HepG2 (cell line): ENCODE measurements around the gene TBCD. TPM values are rescaled to one million over a fixed set of nuclear protein-coding genes. Genes with fewer than 3 reads are reported as not detected.
A peak's percentile ranks its signal among the peaks of the same experiment; 100 is the strongest.

Experiments
- ATAC-seq: fragments of 200-7000 bp; cut with Tn5 transposase; 3 replicates; pipeline ENCODE4 v1.9.1; 2020; ENCODE audit warnings: mild to moderate bottlenecking, moderate library complexity
- BruUV-seq: library from RNA; stranded (reverse); fragments of 400-500 nt; replicated peaks from 2 replicates; lab custom pipeline; 2021; lab: Mats Ljungman, UMichigan
- CTCF ChIA-PET: fragments of 300-600 bp; formaldehyde crosslinking; extraction: SDS; loops from one replicate; lab custom pipeline; 2021; ENCODE audit warnings: low total read pairs, inconsistent platforms, low intra/inter-chr PET ratio; lab: Yijun Ruan, JAX
- POLR2A ChIA-PET: fragments of 350-600 bp; sonication (Branson Sonifier 250); formaldehyde crosslinking; loops from one replicate; lab custom pipeline; 2020; ENCODE audit warnings: antibody characterized with exemption, inconsistent platforms; lab: Yijun Ruan, JAX
- DNase-seq: peaks from one replicate; pipeline ENCODE4 v3.0.0-alpha.2; 2015; ENCODE audit warnings: low spot score
- FAIRE-seq: peaks from 3 replicates; lab custom pipeline; 2011; peaks lifted over from hg19 to GRCh38; lab: Jason Lieb, UNC
- H2AFZ ChIP-seq: one replicate; pipeline ENCODE4 v1.6.1; 2011; ENCODE audit warnings: low read length, inconsistent platforms
- H3K27ac ChIP-seq: fragments of 300-600 bp; 3 replicates; pipeline ENCODE4 v1.8.0; 2011; ENCODE audit warnings: mixed run types, mild to moderate bottlenecking, mixed read lengths, low read length, inconsistent platforms; ENCODE audit not compliant: insufficient read depth; ENCODE audit errors: extremely low read length
- H3K27me3 ChIP-seq, 2 experiments: fragments of 200-600 bp in 1 of 2; 2 replicates in 1 of 2; 3 replicates in 1 of 2; pipeline versions ENCODE4 v1.6.0 to v1.8.0; 2011; ENCODE audit warnings: low read length in 2 of 2, mild to moderate bottlenecking in 2 of 2, moderate library complexity in 2 of 2, inconsistent platforms in 1 of 2; ENCODE audit not compliant: insufficient read depth in 2 of 2, control insufficient read depth in 1 of 2
- H3K36me3 ChIP-seq, 2 experiments: fragments of 200-600 bp in 1 of 2; replicated peaks in 1 of 2; 2 replicates in 1 of 2; 3 replicates in 1 of 2; pipeline versions ENCODE4 v1.5.1 to v1.8.0; 2011; ENCODE audit warnings: low read length in 2 of 2, inconsistent platforms in 1 of 2; ENCODE audit not compliant: insufficient read depth in 2 of 2, control insufficient read depth in 1 of 2
- H3K4me1 ChIP-seq: 2 replicates; pipeline ENCODE4 v1.5.1; 2012; ENCODE audit warnings: low read length, inconsistent platforms; ENCODE audit not compliant: insufficient read depth
- H3K4me2 ChIP-seq: 2 replicates; pipeline ENCODE4 v1.6.0; 2011; ENCODE audit warnings: low read depth, low read length, inconsistent platforms
- H3K4me3 ChIP-seq, 3 experiments: fragments of 200-600 bp in 1 of 3; sonication (generic), shearing (Covaris generic) in 1 of 3; replicated peaks in 1 of 3; 2 replicates each; pipeline ENCODE4 v1.5.1; 2011 to 2016; ENCODE audit warnings: low read length in 3 of 3, inconsistent platforms in 2 of 3, low read depth in 2 of 3, mild to moderate bottlenecking in 2 of 3, control low read depth in 1 of 3, mixed read lengths in 1 of 3; ENCODE audit not compliant: insufficient read depth in 1 of 3
- H3K79me2 ChIP-seq: one replicate; pipeline ENCODE4 v1.6.1; 2011; ENCODE audit warnings: low read length, inconsistent platforms; ENCODE audit not compliant: insufficient read depth
- H3K9ac ChIP-seq: 2 replicates; pipeline ENCODE4 v1.6.0; 2011; ENCODE audit warnings: mild to moderate bottlenecking, low read depth, low read length, inconsistent platforms; ENCODE audit not compliant: insufficient read depth
- H3K9me3 ChIP-seq: 2 replicates; pipeline ENCODE4 v1.5.1; 2012; ENCODE audit warnings: mild to moderate bottlenecking, low read length
- H4K20me1 ChIP-seq: 2 replicates; pipeline ENCODE4 v1.6.0; 2011; ENCODE audit warnings: inconsistent platforms, mild to moderate bottlenecking, low read length, moderate library complexity; ENCODE audit not compliant: insufficient read depth
- CEBPB ChIP-seq: IDR thresholded peaks from 2 replicates; pipeline ENCODE4 v1.6.1; 2011; ENCODE audit warnings: low read depth, low read length, improper control_type of control experiment, borderline replicate concordance
- MXI1 ChIP-seq: IDR thresholded peaks from 3 replicates; pipeline ENCODE4 v1.6.1; 2012; ENCODE audit warnings: low read depth, low read length, inconsistent platforms, borderline replicate concordance
- SOX13 ChIP-seq, 3 experiments: fragments of 450-650 bp in 1 of 3; sonication (generic) in 1 of 3; formaldehyde crosslinking in 1 of 3; IDR thresholded peaks in 2 of 3; conservative IDR thresholded peaks in 1 of 3; 2 replicates each; pipeline versions ENCODE4 v1.5.0 to v1.6.1; 2016 to 2020; ENCODE audit warnings: antibody characterized with exemption in 1 of 3, mild to moderate bottlenecking in 1 of 3, missing compliant biosample characterization in 1 of 3, missing genetic modification reagents in 1 of 3, moderate library complexity in 1 of 3
- SRF ChIP-seq: IDR thresholded peaks from 2 replicates; pipeline ENCODE4 v1.6.1; 2011; ENCODE audit warnings: mild to moderate bottlenecking, low read depth, low read length, moderate library complexity
- ZMYM3 ChIP-seq: sonication (generic); formaldehyde crosslinking; IDR thresholded peaks from 2 replicates; pipeline ENCODE4 v1.5.1; 2020; ENCODE audit warnings: mild to moderate bottlenecking, missing genetic modification reagents
- ZNF207 ChIP-seq: fragments of 450-650 bp; IDR thresholded peaks from 2 replicates; pipeline ENCODE4 v1.6.1; 2016; ENCODE audit warnings: antibody characterized with exemption, borderline replicate concordance
- ZNF543 ChIP-seq: sonication (generic); formaldehyde crosslinking; IDR thresholded peaks from 2 replicates; pipeline ENCODE4 v1.4.0; 2020; ENCODE audit warnings: mild to moderate bottlenecking, missing genetic modification reagents
- ZNF549 ChIP-seq: sonication (generic); formaldehyde crosslinking; IDR thresholded peaks from 2 replicates; pipeline ENCODE4 v1.5.0; 2020; ENCODE audit warnings: missing genetic modification reagents
- WGBS: methylation state at CpG from one replicate; pipeline ENCODE4 v1.1.6; 2017; ENCODE audit warnings: low lambda C conversion rate; 5-methylcytosine and 5-hydroxymethylcytosine counted together
- in situ Hi-C: cut with HindIII; loops from 2 replicates; pipeline ENCODE4 v1.10.0; 2017; ENCODE audit warnings: low pct_unique_long_range_greater_than_20kb; ENCODE audit not compliant: extremely low pct_ligation_motif_present
- intact Hi-C: fragments of 100-400 bp; cut with micrococcal nuclease; formaldehyde crosslinking; loops from one replicate; pipeline ENCODE4 v1.10.0; 2022; ENCODE audit not compliant: unreplicated experiment
- polyA plus RNA-seq, 8 experiments: library from polyadenylated mRNA; depleted of rRNA in 3 of 8; stranded (reverse) in 7 of 8; unstranded in 1 of 8; fragments of >200 nt; fragmentation: Illumina TruSeq in 4 of 8; extraction: Trizol in 4 of 8; gene quantifications; 2 replicates each; pipeline versions ENCODE4 v1.2.1 to v1.2.3, GENCODE V29; 2011 to 2016; ENCODE audit warnings: low read depth in 4 of 8, missing spikeins in 1 of 8, mixed read lengths in 1 of 8; ENCODE audit not compliant: insufficient read depth in 1 of 8
- total RNA-seq, 5 experiments: library from RNA; depleted of rRNA; stranded (reverse); fragments of >200 nt; fragmentation: Illumina TruSeq; extraction: Trizol; gene quantifications; 2 replicates each; pipeline ENCODE4 v1.2.3, GENCODE V29; 2016; ENCODE audit warnings: low read depth in 1 of 5
- TF ChIP-seq, protein P1 (sequence below): sonication (generic); formaldehyde crosslinking; IDR thresholded peaks from 2 replicates; pipeline ENCODE4 v1.5.0; 2020; ENCODE audit warnings: mild to moderate bottlenecking, missing genetic modification reagents, borderline replicate concordance
- TF ChIP-seq, protein P2 (sequence below): sonication (generic); formaldehyde crosslinking; IDR thresholded peaks from 2 replicates; pipeline ENCODE4 v1.5.0; 2020; ENCODE audit warnings: mild to moderate bottlenecking, missing genetic modification reagents

TBCD gene
- total and polyA plus RNA-seq, 2 of the 13 experiments (the other 11 are each of a cell fraction or from before 2014, with no cell fraction given) = 33.9 to 54.8 TPM

DNA sequence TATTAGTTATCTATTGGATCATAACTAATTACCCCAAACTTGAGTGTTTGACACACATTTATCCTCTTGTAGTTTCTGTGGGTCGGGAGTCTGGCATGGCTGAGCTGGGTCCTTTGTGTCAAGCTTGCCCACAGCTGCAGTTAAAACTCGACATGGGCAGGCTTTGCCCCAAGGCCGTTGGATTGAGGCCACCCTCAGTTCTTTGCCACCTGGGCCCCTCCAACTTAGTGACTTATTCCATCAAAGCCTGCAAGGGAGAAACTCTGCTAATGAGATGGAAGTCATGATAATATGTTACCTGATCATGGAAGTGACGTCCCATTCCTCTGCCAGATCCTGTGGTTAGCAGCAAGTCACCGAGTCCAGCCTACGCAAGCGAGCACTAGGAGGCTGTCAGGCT is 17.2 kb downstream of the TBCD start:
- H3K9me3 ChIP-seq = no peaks in the 10 kb centered on the region
- peaks cover 27 to 64% of the 10 kb centered on the region in 2 experiments; a peak in 4 of 5 replicates for H3K36me3 ChIP-seq
- no peak overlapping the region for H3K4me2 ChIP-seq
- ATAC-seq = no peak
- no peaks in the 10 kb centered on the region for H4K20me1 ChIP-seq
- TF ChIP-seq ZNF543 (peak; percentile 100), SRF (no peak)
- no peak overlapping the region for H3K4me3 ChIP-seq
- POLR2A ChIA-PET = no interaction called here
- no peak overlapping the region for H3K27ac ChIP-seq
- no peak for DNase-seq
- CTCF ChIA-PET = interaction anchor here (3.4 to 4.3 kb wide), 2 partner anchors 89 to 100 kb away, joined by 26 read pairs; no protein-coding TSS in a partner anchor
- in situ Hi-C loops (no loop called here), intact Hi-C loops (no loop called here)
- H3K4me1 ChIP-seq = no peaks in the 10 kb centered on the region
- no peak for FAIRE-seq
- no peaks in the 10 kb centered on the region for H3K79me2 ChIP-seq
- H2AFZ ChIP-seq = no peak overlapping the region
- BruUV-seq = TSS peak; percentile 38
- 94% methylated on average over 7 of the region's 7 CpGs for WGBS
- no peaks in the 10 kb centered on the region for H3K27me3 ChIP-seq
- H3K9ac ChIP-seq = no peak overlapping the region

DNA sequence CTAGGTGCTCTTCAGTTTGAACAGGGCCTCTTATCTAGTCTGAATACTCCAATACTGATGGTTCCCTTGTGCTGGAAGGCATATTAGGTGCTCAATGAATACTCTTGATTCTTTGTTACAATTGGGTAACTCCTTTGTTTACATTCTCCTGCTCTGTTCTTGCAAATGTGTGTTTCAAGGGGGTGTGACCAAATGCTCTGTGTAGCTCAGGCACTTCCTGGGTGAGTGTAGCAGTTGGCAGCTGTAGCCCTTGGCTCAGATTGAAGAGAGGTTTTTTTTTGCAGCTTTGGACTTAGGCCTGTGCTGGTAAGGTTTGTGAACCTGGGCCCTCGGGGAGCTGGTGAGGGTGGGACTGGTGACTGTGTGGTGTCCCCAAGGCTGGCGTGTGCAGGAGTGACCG is 20.2 kb downstream of the TBCD start:
- Histone ChIP-seq H3K9ac (no peak overlapping the region), H2AFZ (no peak overlapping the region), H3K9me3 (no peaks in the 10 kb centered on the region), H4K20me1 (peaks cover 4% of the 10 kb centered on the region; the same call in 1 of the 2 replicates), H3K27me3 (no peaks in the 10 kb centered on the region), H3K79me2 (no peaks in the 10 kb centered on the region), H3K4me1 (peaks cover 5% of the 10 kb centered on the region), H3K27ac (no peak overlapping the region), H3K4me2 (no peak overlapping the region), H3K4me3 (no peak overlapping the region), H3K36me3 (peaks cover 19 to 58% of the 10 kb centered on the region in 2 experiments; a peak in 4 of 5 replicates)
- intact Hi-C loops = no loop called here
- BruUV-seq = no TSS peak
- FAIRE-seq = peak; percentile 23
- in situ Hi-C loops = no loop called here
- ChIA-PET POLR2A (interaction anchor here (0.6 kb wide), 1 partner anchor 1113 kb away, joined by 3 read pairs; no protein-coding TSS in a partner anchor), CTCF (no interaction called here)
- peak; percentile 71 for DNase-seq
- 90% methylated on average over 3 of the region's 3 CpGs for WGBS
- ATAC-seq = peak; percentile 73
- TF ChIP-seq ZMYM3 (0 out of 2 replicates have a peak, but pooled peaks have one; percentile 29), ZNF549 (CRISPR knock-in tag) (no peak), CEBPB (peak; percentile 57; the same call in 1 of the 2 replicates), ZNF207 (no peak), SOX13 (IDR thresholded peaks at IDR 0.05) (no peak), SOX13 (CRISPR knock-in tag; conservative IDR thresholded peaks at IDR 0.05 in 1 of 2, IDR thresholded peaks at IDR 0.05 in 1 of 2) (peak in 1 of 2 experiments; percentile 51; a peak in 1 of 4 replicates), MXI1 (0 out of 3 replicates have a peak, but pooled peaks have one; percentile 44)
- TF ChIP-seq, protein P1, sequence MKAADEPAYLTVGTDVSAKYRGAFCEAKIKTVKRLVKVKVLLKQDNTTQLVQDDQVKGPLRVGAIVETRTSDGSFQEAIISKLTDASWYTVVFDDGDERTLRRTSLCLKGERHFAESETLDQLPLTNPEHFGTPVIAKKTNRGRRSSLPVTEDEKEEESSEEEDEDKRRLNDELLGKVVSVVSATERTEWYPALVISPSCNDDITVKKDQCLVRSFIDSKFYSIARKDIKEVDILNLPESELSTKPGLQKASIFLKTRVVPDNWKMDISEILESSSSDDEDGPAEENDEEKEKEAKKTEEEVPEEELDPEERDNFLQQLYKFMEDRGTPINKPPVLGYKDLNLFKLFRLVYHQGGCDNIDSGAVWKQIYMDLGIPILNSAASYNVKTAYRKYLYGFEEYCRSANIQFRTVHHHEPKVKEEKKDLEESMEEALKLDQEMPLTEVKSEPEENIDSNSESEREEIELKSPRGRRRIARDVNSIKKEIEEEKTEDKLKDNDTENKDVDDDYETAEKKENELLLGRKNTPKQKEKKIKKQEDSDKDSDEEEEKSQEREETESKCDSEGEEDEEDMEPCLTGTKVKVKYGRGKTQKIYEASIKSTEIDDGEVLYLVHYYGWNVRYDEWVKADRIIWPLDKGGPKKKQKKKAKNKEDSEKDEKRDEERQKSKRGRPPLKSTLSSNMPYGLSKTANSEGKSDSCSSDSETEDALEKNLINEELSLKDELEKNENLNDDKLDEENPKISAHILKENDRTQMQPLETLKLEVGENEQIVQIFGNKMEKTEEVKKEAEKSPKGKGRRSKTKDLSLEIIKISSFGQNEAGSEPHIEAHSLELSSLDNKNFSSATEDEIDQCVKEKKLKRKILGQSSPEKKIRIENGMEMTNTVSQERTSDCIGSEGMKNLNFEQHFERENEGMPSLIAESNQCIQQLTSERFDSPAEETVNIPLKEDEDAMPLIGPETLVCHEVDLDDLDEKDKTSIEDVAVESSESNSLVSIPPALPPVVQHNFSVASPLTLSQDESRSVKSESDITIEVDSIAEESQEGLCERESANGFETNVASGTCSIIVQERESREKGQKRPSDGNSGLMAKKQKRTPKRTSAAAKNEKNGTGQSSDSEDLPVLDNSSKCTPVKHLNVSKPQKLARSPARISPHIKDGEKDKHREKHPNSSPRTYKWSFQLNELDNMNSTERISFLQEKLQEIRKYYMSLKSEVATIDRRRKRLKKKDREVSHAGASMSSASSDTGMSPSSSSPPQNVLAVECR (CRISPR knock-in tag) = peak; percentile 40; the same call in 1 of the 2 replicates
- TF ChIP-seq, protein P2, sequence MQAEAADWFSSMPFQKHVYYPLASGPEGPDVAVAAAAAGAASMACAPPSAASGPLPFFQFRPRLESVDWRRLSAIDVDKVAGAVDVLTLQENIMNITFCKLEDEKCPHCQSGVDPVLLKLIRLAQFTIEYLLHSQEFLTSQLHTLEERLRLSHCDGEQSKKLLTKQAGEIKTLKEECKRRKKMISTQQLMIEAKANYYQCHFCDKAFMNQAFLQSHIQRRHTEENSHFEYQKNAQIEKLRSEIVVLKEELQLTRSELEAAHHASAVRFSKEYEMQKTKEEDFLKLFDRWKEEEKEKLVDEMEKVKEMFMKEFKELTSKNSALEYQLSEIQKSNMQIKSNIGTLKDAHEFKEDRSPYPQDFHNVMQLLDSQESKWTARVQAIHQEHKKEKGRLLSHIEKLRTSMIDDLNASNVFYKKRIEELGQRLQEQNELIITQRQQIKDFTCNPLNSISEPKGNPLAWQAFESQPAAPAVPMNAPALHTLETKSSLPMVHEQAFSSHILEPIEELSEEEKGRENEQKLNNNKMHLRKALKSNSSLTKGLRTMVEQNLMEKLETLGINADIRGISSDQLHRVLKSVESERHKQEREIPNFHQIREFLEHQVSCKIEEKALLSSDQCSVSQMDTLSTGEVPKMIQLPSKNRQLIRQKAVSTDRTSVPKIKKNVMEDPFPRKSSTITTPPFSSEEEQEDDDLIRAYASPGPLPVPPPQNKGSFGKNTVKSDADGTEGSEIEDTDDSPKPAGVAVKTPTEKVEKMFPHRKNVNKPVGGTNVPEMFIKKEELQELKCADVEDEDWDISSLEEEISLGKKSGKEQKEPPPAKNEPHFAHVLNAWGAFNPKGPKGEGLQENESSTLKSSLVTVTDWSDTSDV (CRISPR knock-in tag) = no peak
